ENCODE data around the gene TMX1. TPM values are rescaled to one million over a fixed set of nuclear protein-coding genes. Genes with fewer than 3 reads are reported as not detected.

The TMX1 gene
- total and polyA plus RNA-seq, 10 of the 15 experiments (the other 5 are each of a cell fraction or from before 2014, with no cell fraction given): 29.1 to 152 (median 52.0) TPM

- ATAC-seq: no peak
- Histone ChIP-seq H3K4me2 (ENCODE audit: control insufficient read depth, insufficient read depth) (no peak overlapping the region), H4K20me1 (ENCODE audit: control insufficient read depth, insufficient read depth) (no peaks in the 10 kb centered on the region), H3K4me1 (ENCODE audit: control insufficient read depth, insufficient read depth, low read length) (peaks cover 20% of the 10 kb centered on the region), H2AFZ (ENCODE audit: control insufficient read depth, low read depth, low read length) (no peak overlapping the region), H3K9me3 (replicated peaks; ENCODE audit: control insufficient read depth, insufficient read depth, low read length) (no peaks in the 10 kb centered on the region), H3K27ac (ENCODE audit: control insufficient read depth, insufficient read depth) (no peak overlapping the region), H3K36me3 (ENCODE audit: control insufficient read depth in 2 of 2, insufficient read depth in 2 of 2, low read length in 1 of 2) (no peaks in the 10 kb centered on the region), H3K79me2 (ENCODE audit: control insufficient read depth, insufficient read depth, low read length) (no peaks in the 10 kb centered on the region), H3K9ac (ENCODE audit: control insufficient read depth, insufficient read depth, low read length) (no peak overlapping the region), H3K4me3 (no peak overlapping the region), H3K27me3 (replicated peaks in 1 of 2; ENCODE audit: control insufficient read depth in 2 of 2, insufficient read depth in 2 of 2, low read length in 1 of 2) (no peaks in the 10 kb centered on the region; a peak in 1 of 4 replicates)
- intact Hi-C loops (cut with micrococcal nuclease; ENCODE audit: unreplicated experiment): no loop called here
- POLR2A ChIA-PET: interaction anchor here (0.7 kb wide), 1 partner anchor 344 kb away, joined by 3 read pairs; no protein-coding TSS in a partner anchor
- CTCF ChIA-PET: interaction anchor here (3.5 kb wide), 1 partner anchor 13 kb away, joined by 17 read pairs; no protein-coding TSS in a partner anchor
- FAIRE-seq: no peak
- no peak for DNase-seq (ENCODE audit: low read depth, low spot score)
- in situ Hi-C loops (cut with MboI): no loop called here
- no TSS peak for BruUV-seq (replicated peaks)
- RAD21 ChIA-PET (ENCODE audit: unreplicated experiment): no interaction called here
- SMC1A ChIA-PET (ENCODE audit: uncharacterized antibody, unreplicated experiment): no interaction called here
- 54% methylated on average over 6 of the region's 6 CpGs for WGBS (ENCODE audit: insufficient coverage, insufficient replicate concordance, low lambda C conversion rate, missing lambda C conversion rate)
- TF ChIP-seq ZZZ3 (IDR thresholded peaks at IDR 0.05; ENCODE audit: control insufficient read depth, insufficient read length, low read depth) (no peak), FOXK2 (IDR thresholded peaks at IDR 0.05) (no peak), SREBF1 (IDR thresholded peaks at IDR 0.05; ENCODE audit: low read length) (no peak), RELA (IDR thresholded peaks at IDR 0.05; ENCODE audit: borderline replicate concordance, partially characterized antibody) (no peak), DPF2 (IDR thresholded peaks at IDR 0.05) (no peak), ATF2 (IDR thresholded peaks at IDR 0.05; ENCODE audit: low read length) (no peak), LARP7 (IDR thresholded peaks at IDR 0.05) (no peak), MYC (IDR thresholded peaks at IDR 0.05; ENCODE audit: insufficient read depth, insufficient read length, insufficient replicate concordance, low read length, severe bottlenecking) (no peak), ZNF274 (IDR thresholded peaks at IDR 0.05; ENCODE audit: insufficient read depth, insufficient read length) (no peak), ZNF217 (IDR thresholded peaks at IDR 0.05) (no peak), NR2C2 (IDR thresholded peaks at IDR 0.05; ENCODE audit: borderline replicate concordance, control insufficient read depth, insufficient read length, low read depth) (no peak), CUX1 (IDR thresholded peaks at IDR 0.05; ENCODE audit: insufficient replicate concordance, low read depth, low read length) (no peak), SUZ12 (IDR thresholded peaks at IDR 0.05; ENCODE audit: unreplicated experiment) (no peak), EED (IDR thresholded peaks at IDR 0.05; ENCODE audit: low read depth) (no peak)
- TF ChIP-seq, protein P1, sequence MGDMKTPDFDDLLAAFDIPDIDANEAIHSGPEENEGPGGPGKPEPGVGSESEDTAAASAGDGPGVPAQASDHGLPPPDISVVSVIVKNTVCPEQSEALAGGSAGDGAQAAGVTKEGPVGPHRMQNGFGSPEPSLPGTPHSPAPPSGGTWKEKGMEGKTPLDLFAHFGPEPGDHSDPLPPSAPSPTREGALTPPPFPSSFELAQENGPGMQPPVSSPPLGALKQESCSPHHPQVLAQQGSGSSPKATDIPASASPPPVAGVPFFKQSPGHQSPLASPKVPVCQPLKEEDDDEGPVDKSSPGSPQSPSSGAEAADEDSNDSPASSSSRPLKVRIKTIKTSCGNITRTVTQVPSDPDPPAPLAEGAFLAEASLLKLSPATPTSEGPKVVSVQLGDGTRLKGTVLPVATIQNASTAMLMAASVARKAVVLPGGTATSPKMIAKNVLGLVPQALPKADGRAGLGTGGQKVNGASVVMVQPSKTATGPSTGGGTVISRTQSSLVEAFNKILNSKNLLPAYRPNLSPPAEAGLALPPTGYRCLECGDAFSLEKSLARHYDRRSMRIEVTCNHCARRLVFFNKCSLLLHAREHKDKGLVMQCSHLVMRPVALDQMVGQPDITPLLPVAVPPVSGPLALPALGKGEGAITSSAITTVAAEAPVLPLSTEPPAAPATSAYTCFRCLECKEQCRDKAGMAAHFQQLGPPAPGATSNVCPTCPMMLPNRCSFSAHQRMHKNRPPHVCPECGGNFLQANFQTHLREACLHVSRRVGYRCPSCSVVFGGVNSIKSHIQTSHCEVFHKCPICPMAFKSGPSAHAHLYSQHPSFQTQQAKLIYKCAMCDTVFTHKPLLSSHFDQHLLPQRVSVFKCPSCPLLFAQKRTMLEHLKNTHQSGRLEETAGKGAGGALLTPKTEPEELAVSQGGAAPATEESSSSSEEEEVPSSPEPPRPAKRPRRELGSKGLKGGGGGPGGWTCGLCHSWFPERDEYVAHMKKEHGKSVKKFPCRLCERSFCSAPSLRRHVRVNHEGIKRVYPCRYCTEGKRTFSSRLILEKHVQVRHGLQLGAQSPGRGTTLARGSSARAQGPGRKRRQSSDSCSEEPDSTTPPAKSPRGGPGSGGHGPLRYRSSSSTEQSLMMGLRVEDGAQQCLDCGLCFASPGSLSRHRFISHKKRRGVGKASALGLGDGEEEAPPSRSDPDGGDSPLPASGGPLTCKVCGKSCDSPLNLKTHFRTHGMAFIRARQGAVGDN (IDR thresholded peaks at IDR 0.05): no peak
Observed at GRCh38 chr14:51205486-51205885, 34.6 kb upstream of the TMX1 start.
